Mesendoderm (in vitro differentiated cells): ENCODE results near the gene TMEM14A.

Experiments
- DNase-seq: peaks from one replicate; pipeline ENCODE4 v3.0.0; 2013
- H2AK5ac ChIP-seq: 2 replicates; pipeline ENCODE4 v1.6.1; 2013; ENCODE audit warnings: low read length, inconsistent platforms
- H2BK120ac ChIP-seq: 2 replicates; pipeline ENCODE4 v1.6.1; 2013; ENCODE audit warnings: low read depth, mild to moderate bottlenecking, low read length, moderate library complexity, mixed read lengths
- H2BK15ac ChIP-seq: replicated peaks from 2 replicates; pipeline ENCODE4 v1.6.1; 2013; ENCODE audit warnings: low read depth, mild to moderate bottlenecking, moderate library complexity
- H2BK5ac ChIP-seq: 2 replicates; pipeline ENCODE4 v1.6.1; 2013; ENCODE audit warnings: low read length, inconsistent platforms
- H3K18ac ChIP-seq: 2 replicates; pipeline ENCODE4 v1.6.1; 2013; ENCODE audit warnings: mild to moderate bottlenecking, low read length, mixed read lengths
- H3K23ac ChIP-seq: one replicate; pipeline ENCODE4 v1.6.1; 2013; ENCODE audit warnings: low read length
- H3K27ac ChIP-seq: 2 replicates; pipeline ENCODE4 v1.5.1; 2013; ENCODE audit warnings: low read depth, mild to moderate bottlenecking, inconsistent platforms, low read length, moderate library complexity
- H3K27me3 ChIP-seq: 2 replicates; pipeline ENCODE4 v1.6.1; 2013; ENCODE audit warnings: low read length, control low read depth, mild to moderate bottlenecking, inconsistent platforms; ENCODE audit not compliant: insufficient read depth, poor library complexity
- H3K36me3 ChIP-seq: 2 replicates; pipeline ENCODE4 v1.6.1; 2013; ENCODE audit warnings: low read length, inconsistent platforms; ENCODE audit not compliant: control insufficient read depth, insufficient read depth
- H3K4ac ChIP-seq: one replicate; pipeline ENCODE4 v1.6.1; 2013; ENCODE audit warnings: low read depth, mild to moderate bottlenecking, low read length, moderate library complexity
- H3K4me1 ChIP-seq: 2 replicates; pipeline ENCODE4 v1.6.1; 2013; ENCODE audit warnings: low read depth, low read length, inconsistent platforms; ENCODE audit not compliant: control insufficient read depth
- H3K4me2 ChIP-seq: 2 replicates; pipeline ENCODE4 v1.6.1; 2013; ENCODE audit warnings: low read length
- H3K4me3 ChIP-seq: 2 replicates; pipeline ENCODE4 v1.5.1; 2013; ENCODE audit warnings: mild to moderate bottlenecking, low read length
- H3K56ac ChIP-seq: one replicate; pipeline ENCODE4 v1.6.1; 2013; ENCODE audit warnings: low read length
- H3K79me1 ChIP-seq: 2 replicates; pipeline ENCODE4 v1.6.1; 2013; ENCODE audit warnings: low read length, inconsistent platforms
- H3K79me2 ChIP-seq: 2 replicates; pipeline ENCODE4 v1.6.1; 2013; ENCODE audit warnings: mild to moderate bottlenecking, low read length; ENCODE audit not compliant: control insufficient read depth, insufficient read depth
- H3K9ac ChIP-seq: 2 replicates; pipeline ENCODE4 v1.6.1; 2013; ENCODE audit warnings: low read length, inconsistent platforms
- H4K5ac ChIP-seq: one replicate; pipeline ENCODE4 v1.6.1; 2013; ENCODE audit warnings: low read length
- H4K8ac ChIP-seq: one replicate; pipeline ENCODE4 v1.6.1; 2013; ENCODE audit warnings: low read depth, mild to moderate bottlenecking, control low read depth, low read length, moderate library complexity
- WGBS: extraction: QIAGEN DNeasy Blood & Tissue Kit; methylation state at CpG from one replicate; pipeline ENCODE4 v1.1.7; 2013; ENCODE audit warnings: low lambda C conversion rate, missing lambda C conversion rate; ENCODE audit not compliant: insufficient coverage; ENCODE audit errors: extremely low coverage; 5-methylcytosine and 5-hydroxymethylcytosine counted together

Gene TMEM14A

GRCh38 chr6:52686878-52687699 is 16.2 kb downstream of the TMEM14A start:
- Histone ChIP-seq H3K27ac (no peak overlapping the region), H3K4me2 (no peak overlapping the region), H3K36me3 (no peaks in the 10 kb centered on the region), H3K18ac (no peak overlapping the region), H3K23ac (no peak overlapping the region), H3K79me2 (no peaks in the 10 kb centered on the region), H3K27me3 (no peaks in the 10 kb centered on the region), H4K8ac (no peak overlapping the region), H2BK15ac (no peak overlapping the region), H3K79me1 (no peaks in the 10 kb centered on the region), H3K4me1 (no peaks in the 10 kb centered on the region), H2BK5ac (no peak overlapping the region), H2BK120ac (no peak overlapping the region), H4K5ac (no peak overlapping the region), H2AK5ac (no peak overlapping the region), H3K56ac (no peak overlapping the region), H3K4ac (no peak overlapping the region), H3K9ac (no peak overlapping the region), H3K4me3 (no peak overlapping the region)
- no CpG with 5 or more reads among the region's 6 CpGs for WGBS
- no peak for DNase-seq

- H3K4me1 ChIP-seq: no peaks in the 10 kb centered on the region
- H2BK15ac ChIP-seq: no peak overlapping the region
- no peak overlapping the region for H2BK5ac ChIP-seq
- H3K18ac ChIP-seq: no peak overlapping the region
- H3K56ac ChIP-seq: no peak overlapping the region
- no peak overlapping the region for H3K4ac ChIP-seq
- no peak overlapping the region for H3K23ac ChIP-seq
- no peak overlapping the region for H3K9ac ChIP-seq
- no peaks in the 10 kb centered on the region for H3K79me1 ChIP-seq
- 100% methylated on average over 1 of the region's 3 CpGs for WGBS
- H3K4me2 ChIP-seq: no peak overlapping the region
- no peak overlapping the region for H4K5ac ChIP-seq
- H3K36me3 ChIP-seq: no peaks in the 10 kb centered on the region
- H3K27me3 ChIP-seq: no peaks in the 10 kb centered on the region
- H4K8ac ChIP-seq: no peak overlapping the region
- no peak for DNase-seq
- no peaks in the 10 kb centered on the region for H3K79me2 ChIP-seq
- no peak overlapping the region for H2AK5ac ChIP-seq
- H3K27ac ChIP-seq: no peak overlapping the region
- H3K4me3 ChIP-seq: no peak overlapping the region
- H2BK120ac ChIP-seq: no peak overlapping the region
Observed at GRCh38 chr6:52689857-52690256, 18.9 kb downstream of the TMEM14A start.

- Histone ChIP-seq H4K8ac (no peak overlapping the region), H2BK5ac (no peak overlapping the region), H3K79me2 (no peaks in the 10 kb centered on the region), H3K27ac (no peak overlapping the region), H2BK15ac (no peak overlapping the region), H2BK120ac (no peak overlapping the region), H2AK5ac (no peak overlapping the region), H3K18ac (no peak overlapping the region), H4K5ac (no peak overlapping the region), H3K9ac (no peak overlapping the region), H3K4me2 (no peak overlapping the region), H3K56ac (no peak overlapping the region), H3K27me3 (no peaks in the 10 kb centered on the region), H3K36me3 (no peaks in the 10 kb centered on the region), H3K4ac (no peak overlapping the region), H3K79me1 (no peaks in the 10 kb centered on the region), H3K4me3 (no peak overlapping the region), H3K23ac (no peak overlapping the region), H3K4me1 (no peaks in the 10 kb centered on the region)
- DNase-seq: no peak
- no CpG with 5 or more reads among the region's 2 CpGs for WGBS
Observed at GRCh38 chr6:52691718-52692117, 20.8 kb downstream of the TMEM14A start.

- Histone ChIP-seq H3K79me1 (no peaks in the 10 kb centered on the region), H3K4me2 (no peak overlapping the region), H2BK120ac (no peak overlapping the region), H3K4me1 (no peaks in the 10 kb centered on the region), H4K8ac (no peak overlapping the region), H3K27me3 (no peaks in the 10 kb centered on the region), H2AK5ac (no peak overlapping the region), H3K56ac (no peak overlapping the region), H4K5ac (no peak overlapping the region), H3K4me3 (no peak overlapping the region), H3K36me3 (no peaks in the 10 kb centered on the region), H2BK5ac (no peak overlapping the region), H3K4ac (no peak overlapping the region), H3K27ac (no peak overlapping the region), H2BK15ac (no peak overlapping the region), H3K23ac (no peak overlapping the region), H3K18ac (no peak overlapping the region), H3K9ac (no peak overlapping the region), H3K79me2 (no peaks in the 10 kb centered on the region)
- no peak for DNase-seq
- no CpG with 5 or more reads among the region's 4 CpGs for WGBS
Observed at GRCh38 chr6:52693773-52694172, 22.9 kb downstream of the TMEM14A start.

GRCh38 chr6:52694404-52694803 is 23.5 kb downstream of the TMEM14A start:
- WGBS: no CpG with 5 or more reads among the region's 2 CpGs
- H4K5ac ChIP-seq: no peak overlapping the region

GRCh38 chr6:52696418-52696817 is 25.5 kb downstream of the TMEM14A start:
- H2BK120ac ChIP-seq: no peak overlapping the region
- no peaks in the 10 kb centered on the region for H3K36me3 ChIP-seq
- no peaks in the 10 kb centered on the region for H3K79me1 ChIP-seq
- H2AK5ac ChIP-seq: no peak overlapping the region
- H3K23ac ChIP-seq: no peak overlapping the region
- DNase-seq: peak; percentile 15
- H3K56ac ChIP-seq: no peak overlapping the region
- no peaks in the 10 kb centered on the region for H3K79me2 ChIP-seq
- H3K18ac ChIP-seq: no peak overlapping the region
- no peak overlapping the region for H4K8ac ChIP-seq
- no peaks in the 10 kb centered on the region for H3K4me1 ChIP-seq
- H3K4me2 ChIP-seq: no peak overlapping the region
- H2BK15ac ChIP-seq: no peak overlapping the region
- H3K4me3 ChIP-seq: no peak overlapping the region
- H2BK5ac ChIP-seq: no peak overlapping the region
- no peak overlapping the region for H4K5ac ChIP-seq
- no peak overlapping the region for H3K9ac ChIP-seq
- no peaks in the 10 kb centered on the region for H3K27me3 ChIP-seq
- no peak overlapping the region for H3K27ac ChIP-seq
- H3K4ac ChIP-seq: no peak overlapping the region
- no CpG with 5 or more reads among the region's 4 CpGs for WGBS

More at GRCh38 chr6:52694404-52694803, 23.5 kb downstream of the TMEM14A start:
- Histone ChIP-seq H2AK5ac (no peak overlapping the region), H3K18ac (no peak overlapping the region), H3K56ac (no peak overlapping the region), H2BK5ac (no peak overlapping the region), H3K27me3 (no peaks in the 10 kb centered on the region), H4K8ac (no peak overlapping the region), H3K9ac (no peak overlapping the region), H3K23ac (no peak overlapping the region), H3K4me2 (no peak overlapping the region), H3K36me3 (no peaks in the 10 kb centered on the region), H3K79me1 (no peaks in the 10 kb centered on the region), H2BK120ac (no peak overlapping the region), H3K79me2 (no peaks in the 10 kb centered on the region), H3K4me3 (no peak overlapping the region), H2BK15ac (no peak overlapping the region), H3K27ac (no peak overlapping the region), H3K4me1 (no peaks in the 10 kb centered on the region), H3K4ac (no peak overlapping the region)
- DNase-seq: no peak
